ENCODE measurements around the gene TIGD2.
"Not testable (repeated sequence)": the region's sequence is repeated elsewhere in the genome, so short reads cannot be mapped to it uniquely, and the experiment has no call there.

Gene TIGD2

DNA sequence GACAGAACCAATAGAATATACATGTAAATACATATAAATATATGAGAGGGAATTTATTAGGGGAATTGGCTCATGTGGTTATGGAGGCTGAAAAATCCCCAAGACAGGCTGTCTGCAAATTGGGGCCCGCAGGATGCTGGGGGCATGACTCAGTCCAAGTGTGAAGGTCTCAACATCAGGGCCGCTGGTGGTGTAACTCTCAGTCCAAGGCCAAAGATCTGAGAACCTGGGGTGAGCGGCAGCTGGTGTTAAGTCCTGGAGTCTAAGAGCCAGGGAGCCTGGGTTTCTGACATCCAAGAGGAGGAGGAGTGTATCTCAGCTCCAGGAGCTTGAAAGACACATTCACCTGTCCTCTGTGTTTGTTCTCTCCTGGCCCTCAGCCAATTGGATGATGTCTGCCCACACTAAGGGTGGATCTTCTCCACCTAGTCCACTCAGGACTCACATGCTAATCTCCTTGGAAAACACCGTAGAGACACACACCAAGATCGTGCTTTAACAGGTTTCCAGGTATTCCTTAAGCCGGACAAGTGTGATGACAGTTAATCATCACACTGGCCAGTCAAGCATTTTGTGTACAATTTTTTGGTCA lies 28.9 kb downstream of the TIGD2 start:
- Histone ChIP-seq H3K36me3 (ENCODE audit: control insufficient read depth, insufficient read depth, low read length) (no peaks in the 10 kb centered on the region), H3K27me3 (ENCODE audit: control insufficient read depth, insufficient read depth, low read length) (no peaks in the 10 kb centered on the region), H3K4me3 (ENCODE audit: low read depth, low read length) (no peak overlapping the region), H3K27ac (ENCODE audit: low read depth, low read length) (no peak overlapping the region), H3K9ac (ENCODE audit: low read depth, low read length) (no peak overlapping the region), H3K4me1 (ENCODE audit: control insufficient read depth, insufficient read depth, low read length) (peaks cover 12% of the 10 kb centered on the region; the same call in 1 of the 2 replicates), H3K9me3 (ENCODE audit: control insufficient read depth, insufficient read depth, low read length) (no peaks in the 10 kb centered on the region)

DNA sequence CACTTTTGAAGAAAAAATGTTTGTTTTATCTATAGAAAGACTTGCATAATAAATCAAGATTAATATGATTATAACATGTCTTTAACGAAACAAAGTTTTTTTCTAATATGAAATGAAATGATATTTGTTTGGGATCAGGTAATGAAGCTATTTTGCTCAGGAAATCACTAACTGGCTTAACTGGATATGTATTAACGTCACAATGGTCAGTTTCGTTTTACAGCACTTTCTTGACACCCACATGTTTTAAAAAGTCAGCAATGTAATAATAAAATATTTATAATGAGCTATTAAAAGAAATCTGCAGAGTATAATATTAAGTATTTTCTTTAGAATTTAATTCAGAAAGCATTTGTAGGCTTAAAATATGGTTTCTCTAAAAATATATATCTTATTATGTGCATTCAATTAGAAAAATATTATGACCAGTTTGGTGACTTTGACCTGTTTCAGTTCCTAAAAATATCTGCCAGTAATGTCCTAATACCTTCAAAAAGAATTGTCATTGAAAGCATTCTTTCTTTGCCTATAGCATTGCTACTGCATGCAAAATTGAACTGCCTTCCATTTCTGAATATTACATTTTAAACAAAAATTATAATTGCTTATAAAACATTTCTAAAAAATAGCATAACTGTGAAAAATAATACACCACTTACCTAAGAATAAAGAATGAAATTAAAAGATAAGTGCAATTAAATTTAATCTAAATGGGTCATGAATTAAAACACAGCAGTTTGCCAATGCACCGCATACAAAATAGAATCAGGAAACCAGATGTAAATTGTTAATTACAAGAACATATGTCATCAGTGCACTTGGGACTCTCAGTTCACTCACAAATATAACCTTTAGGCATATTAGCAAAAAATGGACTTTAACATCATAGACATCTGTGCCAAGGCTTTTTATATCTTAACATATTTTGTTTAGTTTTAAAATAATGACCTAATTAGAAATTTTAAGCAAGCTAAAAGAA lies 31.6 kb downstream of the TIGD2 start:
- no peak overlapping the region for H3K27ac ChIP-seq (ENCODE audit: low read depth, low read length)
- H3K4me3 ChIP-seq (ENCODE audit: low read depth, low read length) = no peak overlapping the region
- H3K36me3 ChIP-seq (ENCODE audit: control insufficient read depth, insufficient read depth, low read length) = no peaks in the 10 kb centered on the region
- no peaks in the 10 kb centered on the region for H3K27me3 ChIP-seq (ENCODE audit: control insufficient read depth, insufficient read depth, low read length)
- no peak overlapping the region for H3K9ac ChIP-seq (ENCODE audit: low read depth, low read length)
- peaks cover 4% of the 10 kb centered on the region for H3K9me3 ChIP-seq (ENCODE audit: control insufficient read depth, insufficient read depth, low read length)
- peaks cover 7% of the 10 kb centered on the region; the same call in 1 of the 2 replicates for H3K4me1 ChIP-seq (ENCODE audit: control insufficient read depth, insufficient read depth, low read length)

DNA sequence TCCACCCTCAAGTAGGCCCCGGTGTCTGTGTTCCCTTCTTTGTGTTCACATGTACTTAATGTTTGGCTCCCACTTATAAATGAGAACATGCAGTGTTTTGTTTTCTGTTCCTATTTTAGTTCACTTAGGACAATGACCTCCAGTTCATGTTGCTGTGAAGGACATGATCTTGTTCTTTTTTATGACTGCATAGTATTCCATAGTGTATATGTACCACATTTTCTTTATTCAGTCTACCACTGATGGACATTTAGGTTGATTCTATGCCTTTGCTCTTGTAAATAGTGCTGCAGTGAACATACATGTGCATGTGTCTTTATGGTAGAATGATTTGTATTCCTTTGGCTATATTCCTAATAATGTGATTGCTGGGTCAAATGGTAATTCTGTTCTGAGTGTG lies 33.3 kb downstream of the TIGD2 start:
- not testable (repeated sequence) for H3K9me3 ChIP-seq (ENCODE audit: control insufficient read depth, insufficient read depth, low read length); H3K4me1 ChIP-seq (ENCODE audit: control insufficient read depth, insufficient read depth, low read length); H3K36me3 ChIP-seq (ENCODE audit: control insufficient read depth, insufficient read depth, low read length); H3K27me3 ChIP-seq (ENCODE audit: control insufficient read depth, insufficient read depth, low read length); H3K9ac ChIP-seq (ENCODE audit: low read depth, low read length); H3K4me3 ChIP-seq (ENCODE audit: low read depth, low read length); H3K27ac ChIP-seq (ENCODE audit: low read depth, low read length)

DNA sequence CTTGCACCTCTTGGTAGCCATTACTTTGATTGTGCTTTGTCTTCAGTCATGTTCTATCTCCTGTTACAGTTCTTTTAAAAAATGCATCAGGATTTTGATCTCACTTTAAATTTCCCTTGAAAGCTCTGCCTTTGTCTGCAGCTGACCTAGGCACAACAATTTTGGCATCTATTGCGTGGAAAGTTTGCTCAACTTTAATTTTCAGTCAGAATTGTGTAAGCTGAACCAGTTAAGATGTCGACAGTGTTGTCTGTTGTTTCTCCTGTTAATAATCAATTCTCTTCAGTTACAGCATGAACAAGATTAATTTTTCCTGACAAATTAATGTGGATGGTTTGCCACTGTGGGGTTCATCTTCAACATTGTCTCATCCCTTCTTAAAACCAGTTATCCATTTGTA lies 34.9 kb downstream of the TIGD2 start:
- no peak overlapping the region for H3K9ac ChIP-seq (ENCODE audit: low read depth, low read length)
- H3K4me3 ChIP-seq (ENCODE audit: low read depth, low read length) = no peak overlapping the region
- H3K36me3 ChIP-seq (ENCODE audit: control insufficient read depth, insufficient read depth, low read length) = no peaks in the 10 kb centered on the region
- H3K27ac ChIP-seq (ENCODE audit: low read depth, low read length) = no peak overlapping the region
- H3K9me3 ChIP-seq (ENCODE audit: control insufficient read depth, insufficient read depth, low read length) = peaks cover 8% of the 10 kb centered on the region
- H3K27me3 ChIP-seq (ENCODE audit: control insufficient read depth, insufficient read depth, low read length) = no peaks in the 10 kb centered on the region
- H3K4me1 ChIP-seq (ENCODE audit: control insufficient read depth, insufficient read depth, low read length) = peaks cover 7% of the 10 kb centered on the region; the same call in 1 of the 2 replicates

DNA sequence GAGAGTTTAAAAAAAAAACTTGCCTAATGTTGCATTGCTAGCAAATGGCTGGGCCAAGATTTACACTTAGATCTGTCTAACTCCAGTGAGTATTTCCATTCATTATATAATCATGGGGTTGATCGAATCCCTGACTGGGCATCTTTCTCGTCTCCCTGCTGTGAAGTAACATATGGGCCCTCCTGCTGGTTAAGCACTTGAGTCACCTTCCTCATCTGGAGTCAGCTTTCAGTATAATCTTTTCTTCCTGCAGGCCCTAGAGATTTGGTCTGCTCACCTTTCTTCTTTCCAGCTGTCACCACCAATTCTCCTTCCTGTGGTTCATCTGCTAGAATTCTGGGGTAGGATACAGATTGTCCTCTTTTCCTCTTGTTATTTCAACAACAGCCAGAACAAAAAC lies 41.6 kb downstream of the TIGD2 start:
- no peaks in the 10 kb centered on the region for H3K27me3 ChIP-seq (ENCODE audit: control insufficient read depth, insufficient read depth, low read length)
- H3K27ac ChIP-seq (ENCODE audit: low read depth, low read length) = peak overlapping the region; percentile 51
- no peaks in the 10 kb centered on the region for H3K36me3 ChIP-seq (ENCODE audit: control insufficient read depth, insufficient read depth, low read length)
- H3K4me1 ChIP-seq (ENCODE audit: control insufficient read depth, insufficient read depth, low read length) = peaks cover 26% of the 10 kb centered on the region
- peaks cover 4% of the 10 kb centered on the region; the same call in 1 of the 2 replicates for H3K9me3 ChIP-seq (ENCODE audit: control insufficient read depth, insufficient read depth, low read length)
- H3K9ac ChIP-seq (ENCODE audit: low read depth, low read length) = no peak overlapping the region
- peak overlapping the region; percentile 5; the same call in 1 of the 2 replicates for H3K4me3 ChIP-seq (ENCODE audit: low read depth, low read length)

DNA sequence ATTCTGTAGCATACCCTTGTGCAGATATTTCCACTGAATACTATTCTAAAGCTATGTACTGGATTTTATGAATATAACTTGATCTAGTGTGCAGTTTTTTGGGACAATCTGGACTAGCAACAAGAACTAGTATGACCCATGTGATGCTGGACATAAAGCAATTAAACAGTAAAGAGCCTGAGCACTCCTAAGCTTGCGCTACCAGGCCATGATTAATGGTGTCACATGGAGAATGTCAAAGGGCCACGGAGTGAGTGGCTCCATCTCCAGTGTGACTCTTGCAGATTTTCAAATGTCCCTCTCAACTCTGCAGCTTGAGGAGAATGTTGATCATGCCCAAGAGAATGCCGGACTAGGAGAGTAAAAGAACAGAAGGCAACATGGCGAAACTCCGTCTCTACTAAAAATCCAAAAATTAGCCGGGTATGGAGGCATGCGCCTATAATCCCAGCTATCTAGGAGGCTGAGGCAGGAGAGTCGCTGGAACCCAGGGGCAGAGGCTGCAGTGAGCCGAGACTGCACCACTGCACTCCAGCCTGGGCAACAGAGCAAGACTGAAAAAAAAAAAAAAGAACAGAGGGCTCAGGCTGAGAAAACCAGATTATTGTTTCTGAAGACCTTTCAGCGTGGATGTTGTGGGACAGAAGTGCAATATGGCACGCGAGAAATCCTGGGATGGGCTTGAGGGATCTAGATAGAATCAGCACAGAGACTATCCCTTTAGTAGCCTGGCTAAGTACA lies 45.0 kb downstream of the TIGD2 start:
- peaks cover 26% of the 10 kb centered on the region for H3K4me1 ChIP-seq (ENCODE audit: control insufficient read depth, insufficient read depth, low read length)
- no peaks in the 10 kb centered on the region for H3K36me3 ChIP-seq (ENCODE audit: control insufficient read depth, insufficient read depth, low read length)
- no peaks in the 10 kb centered on the region for H3K27me3 ChIP-seq (ENCODE audit: control insufficient read depth, insufficient read depth, low read length)
- H3K27ac ChIP-seq (ENCODE audit: low read depth, low read length) = no peak overlapping the region
- H3K9ac ChIP-seq (ENCODE audit: low read depth, low read length) = no peak overlapping the region
- no peak overlapping the region for H3K4me3 ChIP-seq (ENCODE audit: low read depth, low read length)
- no peaks in the 10 kb centered on the region for H3K9me3 ChIP-seq (ENCODE audit: control insufficient read depth, insufficient read depth, low read length)

DNA sequence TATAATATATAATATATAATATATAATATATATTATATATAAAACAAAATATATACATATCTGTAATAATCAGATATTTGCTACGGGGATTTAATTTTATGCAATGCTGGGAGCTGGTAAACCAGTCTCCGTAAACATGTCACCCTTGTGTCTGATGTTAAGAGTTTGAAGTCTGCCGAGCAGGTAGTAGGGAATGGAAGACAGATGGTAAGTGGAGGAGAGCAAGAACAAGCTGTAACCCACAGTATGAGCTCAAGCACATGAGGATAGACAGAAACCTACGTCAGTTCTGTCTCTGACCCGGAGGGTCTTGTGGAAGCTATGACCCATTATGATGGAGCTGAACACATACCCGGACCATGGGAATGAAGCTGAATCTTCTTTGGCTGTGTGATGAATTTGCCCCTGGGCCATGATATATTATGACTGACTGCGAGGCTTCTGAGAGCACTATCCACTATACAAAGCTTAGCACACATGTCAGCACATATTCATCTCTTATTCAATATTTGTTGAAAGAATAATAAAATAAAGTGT lies 46.2 kb downstream of the TIGD2 start:
- no peak overlapping the region for H3K27ac ChIP-seq (ENCODE audit: low read depth, low read length)
- no peak overlapping the region for H3K4me3 ChIP-seq (ENCODE audit: low read depth, low read length)
- H3K36me3 ChIP-seq (ENCODE audit: control insufficient read depth, insufficient read depth, low read length) = no peaks in the 10 kb centered on the region
- peaks cover 16% of the 10 kb centered on the region for H3K4me1 ChIP-seq (ENCODE audit: control insufficient read depth, insufficient read depth, low read length)
- H3K9ac ChIP-seq (ENCODE audit: low read depth, low read length) = no peak overlapping the region
- no peaks in the 10 kb centered on the region for H3K9me3 ChIP-seq (ENCODE audit: control insufficient read depth, insufficient read depth, low read length)
- no peaks in the 10 kb centered on the region for H3K27me3 ChIP-seq (ENCODE audit: control insufficient read depth, insufficient read depth, low read length)

DNA sequence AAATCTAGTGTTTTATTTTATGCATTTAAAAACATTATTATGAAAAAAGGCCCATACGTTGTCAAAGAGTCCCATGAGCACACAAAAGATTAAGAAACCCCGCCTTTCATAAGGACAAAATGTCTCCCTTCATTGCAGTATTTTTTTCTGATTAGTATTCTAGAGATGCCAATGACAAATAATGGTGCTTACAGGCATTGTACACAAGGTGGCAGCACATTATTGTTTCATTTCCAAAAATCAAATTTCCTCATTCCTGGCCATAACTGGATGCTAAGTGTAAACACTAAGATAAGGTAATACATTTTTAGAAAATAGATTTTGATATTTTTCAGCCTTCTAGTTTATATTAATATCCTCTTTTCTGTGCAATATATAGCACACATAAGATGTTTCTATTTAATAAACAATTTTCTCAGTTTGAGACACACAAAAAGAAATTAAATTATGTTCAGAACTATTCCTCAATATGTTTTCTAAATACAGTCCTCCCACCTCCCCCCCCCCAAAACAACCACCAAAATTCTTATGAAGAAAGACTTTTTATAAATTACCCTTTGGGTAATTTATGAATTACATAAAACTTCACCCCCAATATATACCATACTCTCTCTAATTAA lies 47.7 kb downstream of the TIGD2 start:
- H3K9me3 ChIP-seq (ENCODE audit: control insufficient read depth, insufficient read depth, low read length) = no peaks in the 10 kb centered on the region
- no peak overlapping the region for H3K9ac ChIP-seq (ENCODE audit: low read depth, low read length)
- no peaks in the 10 kb centered on the region for H3K36me3 ChIP-seq (ENCODE audit: control insufficient read depth, insufficient read depth, low read length)
- H3K27ac ChIP-seq (ENCODE audit: low read depth, low read length) = no peak overlapping the region
- H3K27me3 ChIP-seq (ENCODE audit: control insufficient read depth, insufficient read depth, low read length) = no peaks in the 10 kb centered on the region
- H3K4me3 ChIP-seq (ENCODE audit: low read depth, low read length) = no peak overlapping the region
- peaks cover 2% of the 10 kb centered on the region; the same call in 1 of the 2 replicates for H3K4me1 ChIP-seq (ENCODE audit: control insufficient read depth, insufficient read depth, low read length)

DNA sequence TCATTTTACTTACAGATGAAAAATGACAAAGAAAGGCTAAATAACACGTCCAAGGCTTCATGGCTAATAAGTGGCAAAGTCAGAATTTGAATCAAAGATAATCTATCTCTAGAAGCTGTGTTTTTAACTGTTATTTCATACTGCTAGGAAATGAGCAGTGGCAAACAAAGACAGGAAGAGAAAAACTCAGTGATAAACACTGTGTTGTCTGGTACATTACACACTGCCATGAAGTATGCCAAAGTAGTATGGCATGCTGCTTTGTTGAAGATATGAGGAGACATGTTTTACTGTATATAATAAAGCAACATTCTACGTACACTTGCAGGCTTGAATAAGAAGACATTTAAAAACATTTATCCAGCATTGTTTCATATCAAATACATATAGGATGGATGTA lies 49.5 kb downstream of the TIGD2 start:
- Histone ChIP-seq H3K4me3 (ENCODE audit: low read depth, low read length) (no peak overlapping the region), H3K4me1 (ENCODE audit: control insufficient read depth, insufficient read depth, low read length) (no peaks in the 10 kb centered on the region), H3K9ac (ENCODE audit: low read depth, low read length) (no peak overlapping the region)

DNA sequence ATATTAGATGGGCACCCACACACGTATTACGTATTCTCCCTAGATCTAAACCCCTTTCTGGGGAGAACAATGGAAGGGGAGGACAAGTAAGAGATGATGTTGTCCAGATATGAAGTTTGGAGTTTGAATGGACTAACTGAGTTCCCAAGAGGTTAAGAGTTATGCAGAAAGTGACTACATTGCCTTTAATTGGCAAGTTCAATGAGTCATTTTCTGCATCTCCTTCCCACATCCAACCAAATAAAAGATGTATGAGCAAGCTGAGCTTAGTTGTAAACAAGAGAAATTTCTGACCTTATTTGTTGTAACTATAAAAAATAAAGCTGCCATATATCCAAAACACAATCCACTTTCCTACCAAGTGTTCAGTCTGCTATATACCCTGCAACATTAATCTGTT lies 50.5 kb downstream of the TIGD2 start:
- H3K9me3 ChIP-seq (ENCODE audit: control insufficient read depth, insufficient read depth, low read length) = no peaks in the 10 kb centered on the region
- no peak overlapping the region for H3K9ac ChIP-seq (ENCODE audit: low read depth, low read length)
- H3K36me3 ChIP-seq (ENCODE audit: control insufficient read depth, insufficient read depth, low read length) = no peaks in the 10 kb centered on the region

More for the DNA sequence above, 49.5 kb downstream of the TIGD2 start:
- H3K27ac ChIP-seq (ENCODE audit: low read depth, low read length) = no peak overlapping the region
- no peaks in the 10 kb centered on the region for H3K9me3 ChIP-seq (ENCODE audit: control insufficient read depth, insufficient read depth, low read length)
- no peaks in the 10 kb centered on the region for H3K27me3 ChIP-seq (ENCODE audit: control insufficient read depth, insufficient read depth, low read length)
- H3K36me3 ChIP-seq (ENCODE audit: control insufficient read depth, insufficient read depth, low read length) = no peaks in the 10 kb centered on the region

More for the DNA sequence above, 50.5 kb downstream of the TIGD2 start:
- H3K27me3 ChIP-seq (ENCODE audit: control insufficient read depth, insufficient read depth, low read length) = no peaks in the 10 kb centered on the region
- H3K4me1 ChIP-seq (ENCODE audit: control insufficient read depth, insufficient read depth, low read length) = no peaks in the 10 kb centered on the region
- no peak overlapping the region for H3K27ac ChIP-seq (ENCODE audit: low read depth, low read length)
- no peak overlapping the region for H3K4me3 ChIP-seq (ENCODE audit: low read depth, low read length)

All from HUES48 (cell line).